M059J (cell line): Measurements from ENCODE around the gene SLC38A3. TPM values are rescaled to one million over a fixed set of nuclear protein-coding genes. Genes with fewer than 3 reads are reported as not detected.
"Not testable (repeated sequence)": the region's sequence is repeated elsewhere in the genome, so short reads cannot be mapped to it uniquely, and the experiment has no call there.

Experiments
- DNase-seq: peaks from one replicate; pipeline ENCODE4 v3.0.0-alpha.2; 2012; ENCODE audit warnings: low read depth
- total RNA-seq: library from RNA; depleted of rRNA; stranded (reverse); fragments of >200 nt; shearing (Covaris generic); gene quantifications from 2 replicates; pipeline ENCODE4 v1.2.3, GENCODE V29; 2014

SLC38A3 gene
- total RNA-seq, 1 experiment from 2014 or later: 0.96 TPM

DNA sequence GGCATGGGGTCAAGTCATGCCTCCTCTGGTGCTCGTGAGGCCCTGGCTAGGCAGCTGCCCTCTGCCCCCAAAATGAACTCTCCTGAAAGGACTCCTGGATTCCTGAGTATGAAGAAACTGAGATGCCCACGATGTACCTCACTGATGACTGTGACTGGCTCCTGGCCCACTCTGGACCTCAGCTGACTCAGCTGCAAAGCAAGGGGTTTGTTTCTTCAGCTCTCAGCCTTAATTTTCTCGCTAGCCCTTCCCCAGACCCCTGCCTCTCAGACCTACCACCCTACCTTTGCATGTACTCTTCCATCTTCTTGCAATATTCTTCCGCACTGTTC, 25.7 kb downstream of the SLC38A3 start:
- no peak for DNase-seq

DNA sequence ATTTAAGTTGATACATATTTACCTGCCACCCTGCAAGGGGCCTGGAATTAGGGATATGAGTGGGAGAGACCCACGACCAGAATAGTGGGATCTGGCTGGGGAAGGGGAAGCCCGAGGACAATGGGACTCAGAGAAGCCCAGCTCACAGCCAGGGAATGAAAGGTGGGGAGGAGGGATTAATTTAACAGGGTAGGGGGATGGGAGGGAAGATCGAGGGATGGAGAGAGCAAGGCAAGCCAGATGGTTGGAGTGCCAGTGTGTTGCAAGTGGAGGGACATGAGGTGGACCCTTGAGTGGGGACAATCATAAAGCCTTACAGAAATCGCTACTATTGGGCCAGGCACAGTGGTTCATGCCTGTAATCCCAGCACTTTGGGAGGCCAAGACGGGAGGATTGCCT, 26.5 kb downstream of the SLC38A3 start:
- no peak for DNase-seq

DNA sequence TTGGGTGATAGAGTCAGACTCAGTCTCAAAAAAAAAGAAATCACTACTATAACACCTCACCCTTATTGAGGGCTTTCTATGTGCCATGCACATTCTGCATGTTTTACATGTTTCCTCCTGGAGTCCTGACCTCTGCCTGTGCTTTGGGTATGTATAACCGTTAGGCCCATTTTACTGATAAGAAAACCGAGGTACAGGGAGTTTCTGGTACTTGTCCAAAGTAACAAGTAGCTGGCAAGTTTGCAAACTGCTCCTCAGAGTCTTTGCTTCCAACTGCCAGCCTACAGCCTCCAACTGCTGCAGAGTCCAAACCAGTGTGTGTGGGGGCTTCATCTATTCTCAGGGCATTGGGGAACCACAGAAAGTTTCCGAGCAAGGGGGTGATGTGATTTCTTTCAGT, 27.2 kb downstream of the SLC38A3 start:
- DNase-seq: no peak

- DNase-seq: no peak
Observed at GRCh38 chr3:50233176-50233575, 28.1 kb downstream of the SLC38A3 start.

DNA sequence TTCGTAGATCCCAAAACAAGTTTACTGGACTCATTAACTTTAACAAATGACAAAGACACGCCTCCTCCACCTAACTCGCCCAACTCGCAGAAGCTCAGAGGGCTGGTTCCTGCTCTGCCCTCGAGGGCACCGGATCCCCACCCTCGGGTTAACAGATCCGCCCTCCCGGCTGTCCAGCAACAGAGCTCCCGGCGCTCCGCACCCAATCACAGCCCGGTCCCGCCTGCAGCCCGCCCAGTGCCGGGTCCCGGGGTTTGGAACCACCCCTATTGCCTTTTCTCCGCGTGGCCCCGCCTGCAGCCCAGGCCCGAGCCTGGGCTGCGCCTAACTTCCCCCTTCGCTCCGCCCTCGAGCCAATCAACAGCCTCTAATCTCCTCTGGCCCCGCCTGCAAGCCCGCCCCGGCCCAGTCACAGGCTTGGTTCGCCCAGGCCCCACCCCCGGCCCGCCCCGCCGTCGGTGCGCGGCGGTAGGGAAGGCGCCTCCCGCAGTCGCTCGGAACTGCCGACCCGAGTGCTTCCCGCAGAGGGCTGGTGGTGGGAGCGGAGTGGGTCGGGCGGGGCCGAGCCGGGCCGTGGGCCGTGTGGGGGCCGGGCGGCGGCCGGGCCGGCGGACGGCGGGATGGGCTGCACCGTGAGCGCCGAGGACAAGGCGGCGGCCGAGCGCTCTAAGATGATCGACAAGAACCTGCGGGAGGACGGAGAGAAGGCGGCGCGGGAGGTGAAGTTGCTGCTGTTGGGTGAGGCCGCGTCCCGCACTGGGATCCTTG, 30.8 kb downstream of the SLC38A3 start, which contains the start of gene GNAI2:
TSS of gene GNAI2 (plus strand) at position 489 of the 768 bp plus-strand sequence. CDS start at position 621, 132 bp downstream.
- peak; percentile 97 for DNase-seq

GRCh38 chr3:50236484-50237132, 31.5 kb downstream of the SLC38A3 start:
- DNase-seq: no peak

DNA sequence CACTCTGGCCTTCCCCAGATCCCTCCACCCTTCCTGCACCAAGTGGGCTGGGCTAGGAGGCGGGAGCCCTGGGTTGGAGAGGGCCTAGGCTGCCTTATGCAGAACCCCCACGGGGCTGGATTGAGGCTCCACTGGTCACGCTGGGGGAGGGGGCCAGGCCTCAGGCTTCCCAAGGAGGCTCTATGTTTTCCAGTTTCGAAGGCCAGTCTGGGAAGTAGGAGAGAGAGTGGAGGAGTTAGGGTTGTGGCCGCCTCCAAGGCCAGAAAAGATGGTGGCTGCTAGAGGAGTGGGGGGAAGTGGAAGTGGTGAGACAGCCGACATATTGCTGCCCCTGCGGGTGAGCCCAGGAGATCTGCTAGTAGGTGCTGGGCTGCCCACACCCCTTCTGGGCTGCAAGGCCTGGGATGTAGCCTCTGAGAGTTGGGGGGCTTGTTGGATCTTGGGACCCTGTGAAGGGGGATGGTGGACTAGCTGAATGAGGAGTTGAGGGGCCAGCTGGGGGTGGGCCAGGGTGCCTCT, 32.1 kb downstream of the SLC38A3 start:
- peak; percentile 47 for DNase-seq

DNA sequence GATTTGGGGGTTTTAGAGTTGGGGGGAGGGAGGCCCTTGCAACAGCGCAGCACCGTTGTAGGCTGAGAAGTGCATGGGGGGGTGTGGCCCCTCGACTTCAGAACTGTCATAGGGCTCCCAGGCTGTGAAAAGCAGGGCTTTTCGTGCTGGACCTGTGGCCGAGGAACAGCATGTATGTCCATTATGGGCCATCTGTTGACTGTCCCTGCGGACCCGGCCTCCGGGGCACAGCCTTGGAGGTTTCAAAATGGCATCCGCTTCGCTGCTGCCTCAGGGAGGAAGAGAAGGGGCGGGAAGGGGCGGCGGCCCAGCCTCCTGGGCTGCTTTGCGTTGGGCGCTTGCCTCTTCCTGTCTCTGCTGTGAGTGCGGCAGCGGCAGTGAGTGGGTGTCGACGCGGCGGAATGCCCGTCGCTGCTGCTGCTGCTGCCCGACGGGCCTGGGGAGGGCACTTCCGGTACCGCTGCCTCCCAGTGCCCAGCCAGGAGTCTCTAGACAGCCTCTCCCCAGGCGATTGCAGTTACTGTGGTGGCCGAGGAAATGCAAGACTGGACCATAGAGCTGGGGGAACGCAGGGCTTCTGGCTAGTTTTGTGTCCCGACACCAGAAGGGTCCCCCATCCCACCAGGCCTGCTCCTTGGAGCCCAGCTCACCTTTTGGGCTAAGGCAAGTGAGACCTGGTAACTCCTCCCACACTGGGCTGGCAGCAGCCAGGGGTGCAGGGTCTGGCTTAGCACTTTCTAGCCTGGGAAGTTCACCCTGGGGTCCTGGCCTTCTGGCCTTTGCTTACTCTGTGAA, 32.9 kb downstream of the SLC38A3 start:
- peak; percentile 86 for DNase-seq

- peak; percentile 52 for DNase-seq
Observed at GRCh38 chr3:50238549-50239026, 33.5 kb downstream of the SLC38A3 start.

DNA sequence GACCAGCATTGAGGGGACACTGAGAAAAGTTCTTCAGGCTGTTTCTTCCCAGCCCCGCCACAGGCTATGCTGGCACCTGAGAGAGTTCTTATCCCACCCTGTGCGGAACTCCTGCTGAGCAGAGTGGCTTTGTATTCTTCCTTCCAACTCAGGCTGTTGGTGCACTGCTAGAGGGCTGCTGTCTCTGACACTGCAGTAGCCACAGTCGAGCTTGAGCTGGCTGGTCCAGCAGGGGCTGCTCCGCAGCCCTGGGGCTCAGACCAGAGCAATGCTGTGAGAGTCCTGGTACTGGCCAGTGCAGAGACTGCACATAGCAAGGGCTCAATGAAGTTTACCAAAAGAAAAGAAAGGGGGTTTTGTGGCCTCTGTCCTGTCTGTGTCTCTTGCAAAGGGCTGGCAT, 34.6 kb downstream of the SLC38A3 start:
- no peak for DNase-seq

DNA sequence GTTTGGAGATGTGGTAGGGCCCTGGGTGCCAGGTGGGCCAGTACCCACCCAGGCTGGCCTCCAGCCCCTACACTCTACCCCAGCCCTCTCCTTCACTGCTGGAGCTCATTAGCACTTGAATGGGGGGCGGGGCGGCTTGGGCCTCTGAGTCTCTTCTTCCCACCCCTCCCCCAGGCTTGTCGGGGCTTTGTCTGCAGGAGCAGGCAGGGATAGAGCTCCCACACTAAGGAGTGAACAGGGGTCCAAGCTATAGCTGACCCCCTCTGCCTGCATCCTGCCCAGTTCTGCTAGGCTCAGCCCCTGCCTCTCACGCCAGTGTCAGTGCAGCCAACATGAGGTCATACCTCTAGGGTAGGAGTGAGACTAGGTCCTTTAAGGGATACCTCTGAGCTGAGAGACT, 36.1 kb downstream of the SLC38A3 start:
- DNase-seq: no peak

- DNase-seq: no peak
Observed at GRCh38 chr3:50241713-50242380, 36.8 kb downstream of the SLC38A3 start.

DNA sequence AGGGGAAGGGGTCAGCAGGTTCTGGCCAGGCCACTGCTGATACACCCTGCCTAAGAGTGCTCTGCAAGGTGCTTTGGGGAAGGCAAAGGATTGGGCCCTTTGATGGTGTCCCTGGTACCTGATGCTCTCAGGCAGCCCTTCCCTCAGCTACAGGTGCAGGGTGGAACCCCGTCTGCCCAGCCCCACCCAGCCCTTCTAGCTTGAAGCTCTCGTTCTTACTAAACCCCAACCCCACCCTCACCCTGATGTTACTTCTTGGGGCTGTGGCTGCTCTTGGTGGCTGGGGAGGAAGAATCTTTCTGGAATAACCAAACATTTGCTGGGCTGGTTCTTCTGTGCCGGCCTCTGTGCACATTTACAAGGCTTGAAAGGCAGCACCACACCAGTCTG, 37.3 kb downstream of the SLC38A3 start:
- no peak for DNase-seq

- DNase-seq: peak; percentile 56
Observed at GRCh38 chr3:50242851-50243542, 37.9 kb downstream of the SLC38A3 start.

DNA sequence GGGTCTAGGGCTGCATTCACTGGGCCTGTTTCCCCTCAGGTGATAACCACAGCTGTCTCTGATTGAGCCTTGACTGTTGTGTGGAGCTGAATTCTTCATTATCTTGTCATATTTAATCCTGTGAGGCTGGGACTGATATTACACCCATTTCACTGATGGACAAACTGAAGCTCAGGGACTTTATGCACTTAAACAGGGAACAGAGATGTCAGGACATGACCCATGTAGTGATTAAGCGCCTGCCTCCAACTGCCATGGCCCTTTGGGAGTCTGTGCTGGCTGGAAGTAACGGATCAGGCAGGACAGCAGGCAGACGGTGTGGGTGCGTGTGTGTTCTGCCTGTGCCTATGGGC, 38.4 kb downstream of the SLC38A3 start:
- no peak for DNase-seq

DNA sequence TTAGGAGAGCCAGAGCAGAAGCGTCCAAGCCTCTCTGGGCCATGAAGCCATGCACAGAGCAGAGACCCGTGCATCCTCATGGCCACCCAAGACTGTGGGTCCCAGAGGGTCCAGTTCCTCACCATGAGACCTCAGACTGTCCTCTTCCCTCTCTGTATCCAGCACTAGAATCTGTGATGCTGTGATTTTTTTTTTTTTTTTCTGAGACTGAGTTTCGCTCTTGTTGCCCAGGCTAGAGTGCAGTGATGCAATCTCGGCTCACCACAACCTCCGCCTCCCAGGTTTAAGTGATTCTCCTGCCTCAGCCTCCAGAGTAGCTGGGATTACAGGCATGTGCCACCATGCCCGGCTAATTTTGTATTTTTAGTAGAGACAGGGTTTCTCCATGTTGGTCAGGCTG, 39.7 kb downstream of the SLC38A3 start:
- not testable (repeated sequence) for DNase-seq

- peak; percentile 59 for DNase-seq
Observed at GRCh38 chr3:50245251-50245745, 40.2 kb downstream of the SLC38A3 start.

- peak; percentile 66 for DNase-seq
Observed at GRCh38 chr3:50245831-50246516, 40.9 kb downstream of the SLC38A3 start.

DNA sequence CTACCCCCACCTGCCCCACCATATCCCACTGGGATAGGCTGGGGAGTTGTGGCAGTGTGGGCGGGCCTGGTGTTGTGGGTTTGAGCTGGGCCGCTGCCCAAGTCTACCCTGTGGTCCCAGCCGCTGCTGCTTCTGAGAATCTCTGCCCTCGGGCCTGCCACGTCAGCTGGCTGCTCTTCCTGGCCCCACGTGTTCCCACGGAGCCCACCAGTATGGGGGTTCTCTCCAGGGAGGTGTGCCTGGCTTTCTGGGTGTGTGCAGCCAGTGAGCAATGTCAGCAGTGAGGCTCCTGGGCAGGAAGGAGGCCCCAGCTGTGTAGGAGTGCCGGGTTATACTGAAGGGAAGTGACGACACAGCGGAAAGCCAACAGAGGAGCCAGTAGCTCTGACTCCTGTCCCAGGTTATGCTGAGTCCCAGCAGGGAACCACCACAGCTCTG, 41.5 kb downstream of the SLC38A3 start:
- peak; percentile 97 for DNase-seq

DNA sequence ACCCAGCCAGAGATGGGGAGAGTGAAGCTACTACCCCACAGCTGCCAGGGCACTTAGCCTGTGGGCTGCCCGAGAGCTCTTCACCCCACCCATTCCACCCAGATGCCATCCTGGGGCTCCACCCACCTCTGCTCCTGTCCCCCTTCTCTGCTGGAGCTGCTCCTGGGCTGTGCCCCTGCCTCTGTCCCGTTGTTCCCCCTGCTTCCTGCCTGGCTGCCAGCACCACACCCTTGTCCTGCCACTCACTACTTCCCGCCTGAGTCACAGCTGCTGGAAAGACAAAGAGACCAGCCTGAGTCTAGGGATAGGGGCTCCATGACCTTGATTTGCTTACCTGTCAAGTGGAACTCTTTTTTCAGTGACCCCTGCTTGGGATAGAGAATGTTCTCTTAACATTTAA, 43.3 kb downstream of the SLC38A3 start:
- DNase-seq: no peak
